Astrocyte of the spinal cord (primary cell): Measurements from ENCODE around the gene PML.

Experiments
- DNase-seq: peaks from one replicate; pipeline ENCODE4 v3.0.0; 2011; ENCODE audit warnings: low read depth, low spot score
- H3K4me3 ChIP-seq: 2 replicates; pipeline ENCODE4 v1.5.1; 2011; ENCODE audit warnings: low read depth, mild to moderate bottlenecking, low read length, moderate library complexity
- CTCF ChIP-seq: IDR thresholded peaks from 2 replicates; pipeline ENCODE4 v1.5.1; 2012; ENCODE audit warnings: low read depth, mild to moderate bottlenecking, low read length, inconsistent platforms
- in situ Hi-C: cut with HindIII; loops from 2 replicates; pipeline ENCODE4 v1.10.0; 2017; ENCODE audit warnings: low sequenced_read_pairs

PML gene

GRCh38 chr15:74007820-74008371 is 13.4 kb downstream of the PML start:
- in situ Hi-C loops: no loop called here
- no peak for DNase-seq
- TF ChIP-seq CTCF: no peak
- H3K4me3 ChIP-seq: no peak overlapping the region

- in situ Hi-C loops: no loop called here
- no peak overlapping the region for H3K4me3 ChIP-seq
- no peak for DNase-seq
- TF ChIP-seq CTCF: no peak
Measured at GRCh38 chr15:74008901-74009300, 14.4 kb downstream of the PML start.

GRCh38 chr15:74010929-74011540 is 16.5 kb downstream of the PML start:
- TF ChIP-seq CTCF: no peak
- in situ Hi-C loops: no loop called here
- H3K4me3 ChIP-seq: no peak overlapping the region
- no peak for DNase-seq

GRCh38 chr15:74011610-74012009 is 17.1 kb downstream of the PML start:
- H3K4me3 ChIP-seq: no peak overlapping the region
- TF ChIP-seq CTCF: no peak
- in situ Hi-C loops: no loop called here
- DNase-seq: no peak

GRCh38 chr15:74013374-74013894 is 18.9 kb downstream of the PML start:
- in situ Hi-C loops: no loop called here
- no peak overlapping the region for H3K4me3 ChIP-seq
- no peak for DNase-seq
- TF ChIP-seq CTCF: no peak

GRCh38 chr15:74019734-74020133 is 25.2 kb downstream of the PML start:
- no peak overlapping the region for H3K4me3 ChIP-seq
- TF ChIP-seq CTCF: no peak
- no peak for DNase-seq
- in situ Hi-C loops: no loop called here
